ENCODE measurements around the gene OSER1. TPM values are rescaled to one million over a fixed set of nuclear protein-coding genes. Genes with fewer than 3 reads are reported as not detected.

OSER1 gene
- total and polyA plus RNA-seq, 9 of the 15 experiments (the other 6 are each of a cell fraction or from before 2014, with no cell fraction given) = 15.5 to 57.3 (median 19.9) TPM

DNA sequence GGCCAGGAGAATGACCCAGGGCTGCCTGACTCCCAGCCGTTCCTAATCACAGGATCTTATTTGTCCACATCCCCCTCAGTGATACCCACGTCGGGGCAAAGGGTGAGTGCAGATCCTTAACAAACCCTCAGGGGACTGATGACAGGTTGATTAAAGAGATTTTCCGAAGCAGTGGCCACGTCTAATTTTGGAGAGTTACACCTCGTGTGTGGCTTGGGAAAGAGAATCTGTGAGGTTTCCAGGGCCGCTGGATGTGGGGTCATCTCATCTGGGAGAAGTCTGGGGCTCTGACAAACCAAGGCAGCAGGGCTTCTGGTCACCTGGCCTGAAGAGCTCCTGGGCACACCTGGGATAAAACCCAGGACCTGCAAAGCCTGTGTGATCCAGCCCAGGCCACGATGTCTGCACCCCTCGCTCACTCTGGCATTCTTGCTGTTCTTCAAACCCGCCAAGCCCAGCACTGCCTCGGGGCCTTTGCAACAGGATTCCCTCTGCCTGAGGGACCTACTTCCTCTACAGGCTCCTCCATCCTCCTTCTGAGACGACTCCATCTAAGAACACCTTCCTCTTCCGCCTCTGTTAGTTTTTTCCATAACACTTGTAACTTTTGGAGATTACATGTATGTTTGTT lies 28.3 kb downstream of the OSER1 start:
- ATAC-seq (no peak), DNase-seq (ENCODE audit: extremely low read depth in 1 of 4, low spot score in 3 of 4) (no peak), FAIRE-seq (no peak)
- TF ChIP-seq GATA2 (CRISPR knock-in tag; IDR thresholded peaks at IDR 0.05) = no peak
- TF ChIP-seq PURB (CRISPR knock-in tag; IDR thresholded peaks at IDR 0.05; ENCODE audit: low read depth) = no peak
- TF ChIP-seq RFX5 (IDR thresholded peaks at IDR 0.05; ENCODE audit: low read depth, low read length) = no peak
- Histone ChIP-seq H3K4me3 (no peak overlapping the region), H3K36me3 (ENCODE audit: control insufficient read depth, insufficient read depth, low read length) (no peaks in the 10 kb centered on the region), H3K9me1 (ENCODE audit: control insufficient read depth, insufficient read depth, low read length) (no peaks in the 10 kb centered on the region), H4K20me1 (replicated peaks; ENCODE audit: control insufficient read depth, insufficient read depth, low read length) (no peaks in the 10 kb centered on the region; the same call in 1 of the 2 replicates), H3K27me3 (ENCODE audit: control insufficient read depth in 2 of 2, insufficient read depth in 2 of 2, low read length in 2 of 2) (peaks cover 37 to 52% of the 10 kb centered on the region in 2 experiments), H3K9ac (ENCODE audit: insufficient read depth in 1 of 2, low read depth in 2 of 2, low read length in 2 of 2) (no peak overlapping the region), H3K9me3 (replicated peaks; ENCODE audit: control insufficient read depth, insufficient read depth, low read depth, low read length) (no peaks in the 10 kb centered on the region), H3K4me1 (replicated peaks in 1 of 2; ENCODE audit: control insufficient read depth in 2 of 2, insufficient read depth in 2 of 2, low read length in 2 of 2) (peaks cover 0 to 4% of the 10 kb centered on the region in 2 experiments; a peak in 1 of 5 replicates), H3K4me2 (ENCODE audit: insufficient read depth, low read length) (no peak overlapping the region), H2AFZ (ENCODE audit: low read depth, low read length) (no peak overlapping the region), H3K79me2 (ENCODE audit: control insufficient read depth, insufficient read depth, low read length) (no peaks in the 10 kb centered on the region), H3K27ac (ENCODE audit: extremely low read depth, low read depth, low read length) (no peak overlapping the region)
- ChIA-PET POLR2A (interaction anchor here (0.7 kb wide), 1 partner anchor 777 kb away, joined by 5 read pairs; no protein-coding TSS in a partner anchor), CTCF (ENCODE audit: low intra/inter-chr PET ratio) (no interaction called here)
- 0% methylated on average over 13 of the region's 13 CpGs for WGBS (ENCODE audit: insufficient coverage, low coverage, missing lambda C conversion rate)
- BruUV-seq (replicated peaks) = no TSS peak
- in situ Hi-C loops (cut with MboI) (no loop called here), intact Hi-C loops (cut with micrococcal nuclease) (no loop called here)

GRCh38 chr20:44181611-44182010 lies 29.0 kb downstream of the OSER1 start:
- H3K4me3 ChIP-seq = no peak overlapping the region
- ATAC-seq (no peak), DNase-seq (ENCODE audit: extremely low read depth in 1 of 4, low spot score in 3 of 4) (no peak), FAIRE-seq (no peak)
- BruUV-seq (replicated peaks) = no TSS peak
- H3K9me3 ChIP-seq (replicated peaks; ENCODE audit: control insufficient read depth, insufficient read depth, low read depth, low read length) = no peaks in the 10 kb centered on the region
- intact Hi-C loops (cut with micrococcal nuclease) = no loop called here
- H4K20me1 ChIP-seq (replicated peaks; ENCODE audit: control insufficient read depth, insufficient read depth, low read length) = no peaks in the 10 kb centered on the region; the same call in 1 of the 2 replicates
- H3K4me1 ChIP-seq (replicated peaks in 1 of 2; ENCODE audit: control insufficient read depth in 2 of 2, insufficient read depth in 2 of 2, low read length in 2 of 2) = no peaks in the 10 kb centered on the region
- H3K9me1 ChIP-seq (ENCODE audit: control insufficient read depth, insufficient read depth, low read length) = no peaks in the 10 kb centered on the region
- ChIA-PET POLR2A (interaction anchor here (0.6 to 0.7 kb wide), 4 partner anchors 10 to 777 kb away, joined by 3 to 5 read pairs (median 4); no protein-coding TSS in a partner anchor), CTCF (ENCODE audit: low intra/inter-chr PET ratio) (no interaction called here)
- no peak overlapping the region for H3K4me2 ChIP-seq (ENCODE audit: insufficient read depth, low read length)
- H3K27ac ChIP-seq (ENCODE audit: extremely low read depth, low read depth, low read length) = no peak overlapping the region
- no peak overlapping the region for H3K9ac ChIP-seq (ENCODE audit: insufficient read depth in 1 of 2, low read depth in 2 of 2, low read length in 2 of 2)
- in situ Hi-C loops (cut with MboI) = no loop called here
- H2AFZ ChIP-seq (ENCODE audit: low read depth, low read length) = no peak overlapping the region
- H3K79me2 ChIP-seq (ENCODE audit: control insufficient read depth, insufficient read depth, low read length) = no peaks in the 10 kb centered on the region
- 12% methylated on average over 11 of the region's 11 CpGs for WGBS (ENCODE audit: insufficient coverage, low coverage, missing lambda C conversion rate)
- H3K36me3 ChIP-seq (ENCODE audit: control insufficient read depth, insufficient read depth, low read length) = no peaks in the 10 kb centered on the region
- peaks cover 36 to 52% of the 10 kb centered on the region in 2 experiments for H3K27me3 ChIP-seq (ENCODE audit: control insufficient read depth in 2 of 2, insufficient read depth in 2 of 2, low read length in 2 of 2)
- no peak for TF ChIP-seq ZNF140 (CRISPR knock-in tag; IDR thresholded peaks at IDR 0.05)
- TF ChIP-seq EGR1 (conservative IDR thresholded peaks at IDR 0.05) = no peak
- no peak for TF ChIP-seq HMBOX1 (IDR thresholded peaks at IDR 0.05)
- TF ChIP-seq, protein P1, sequence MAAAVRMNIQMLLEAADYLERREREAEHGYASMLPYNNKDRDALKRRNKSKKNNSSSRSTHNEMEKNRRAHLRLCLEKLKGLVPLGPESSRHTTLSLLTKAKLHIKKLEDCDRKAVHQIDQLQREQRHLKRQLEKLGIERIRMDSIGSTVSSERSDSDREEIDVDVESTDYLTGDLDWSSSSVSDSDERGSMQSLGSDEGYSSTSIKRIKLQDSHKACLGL (CRISPR knock-in tag; IDR thresholded peaks at IDR 0.05; ENCODE audit: borderline replicate concordance, poor library complexity, severe bottlenecking) = no peak
- TF ChIP-seq POU5F1 (IDR thresholded peaks at IDR 0.05; ENCODE audit: borderline replicate concordance, low read depth, low read length, partially characterized antibody) = no peak
- no peak for TF ChIP-seq SP2 (IDR thresholded peaks at IDR 0.05; ENCODE audit: extremely low read depth, low read depth, low read length, poor library complexity, severe bottlenecking)
- TF ChIP-seq, protein P2, sequence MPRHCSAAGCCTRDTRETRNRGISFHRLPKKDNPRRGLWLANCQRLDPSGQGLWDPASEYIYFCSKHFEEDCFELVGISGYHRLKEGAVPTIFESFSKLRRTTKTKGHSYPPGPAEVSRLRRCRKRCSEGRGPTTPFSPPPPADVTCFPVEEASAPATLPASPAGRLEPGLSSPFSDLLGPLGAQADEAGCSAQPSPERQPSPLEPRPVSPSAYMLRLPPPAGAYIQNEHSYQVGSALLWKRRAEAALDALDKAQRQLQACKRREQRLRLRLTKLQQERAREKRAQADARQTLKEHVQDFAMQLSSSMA (CRISPR knock-in tag; IDR thresholded peaks at IDR 0.05) = no peak
- TF ChIP-seq SMARCC2 (IDR thresholded peaks at IDR 0.05; ENCODE audit: low read depth) = no peak
- TF ChIP-seq, protein P3, sequence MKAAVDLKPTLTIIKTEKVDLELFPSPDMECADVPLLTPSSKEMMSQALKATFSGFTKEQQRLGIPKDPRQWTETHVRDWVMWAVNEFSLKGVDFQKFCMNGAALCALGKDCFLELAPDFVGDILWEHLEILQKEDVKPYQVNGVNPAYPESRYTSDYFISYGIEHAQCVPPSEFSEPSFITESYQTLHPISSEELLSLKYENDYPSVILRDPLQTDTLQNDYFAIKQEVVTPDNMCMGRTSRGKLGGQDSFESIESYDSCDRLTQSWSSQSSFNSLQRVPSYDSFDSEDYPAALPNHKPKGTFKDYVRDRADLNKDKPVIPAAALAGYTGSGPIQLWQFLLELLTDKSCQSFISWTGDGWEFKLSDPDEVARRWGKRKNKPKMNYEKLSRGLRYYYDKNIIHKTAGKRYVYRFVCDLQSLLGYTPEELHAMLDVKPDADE (conservative IDR thresholded peaks at IDR 0.05; ENCODE audit: control insufficient read depth, low read depth, low read length) = no peak
